Panc1 (cell line): Measurements from ENCODE around the gene CTAGE1.

Source experiments
- CTCF ChIP-seq: fragments of 450-650 bp; IDR thresholded peaks from 2 replicates; pipeline ENCODE4 v1.5.1; 2017; ENCODE audit warnings: mild to moderate bottlenecking
- SIN3A ChIP-seq: IDR thresholded peaks from 2 replicates; pipeline ENCODE4 v1.6.1; 2012; ENCODE audit warnings: low read depth, mild to moderate bottlenecking, low read length, moderate library complexity, borderline replicate concordance; ENCODE audit not compliant: insufficient read depth
- TF ChIP-seq, protein P1 (sequence below), 2 experiments: IDR thresholded peaks; 2 replicates each; pipeline ENCODE4 v1.6.1; 2011 to 2012; ENCODE audit warnings: low read depth in 2 of 2, control low read depth in 1 of 2, low read length in 1 of 2, mild to moderate bottlenecking in 1 of 2, moderate library complexity in 1 of 2; ENCODE audit not compliant: insufficient read depth in 1 of 2

- no peak for TF ChIP-seq CTCF
- TF ChIP-seq, protein P1, sequence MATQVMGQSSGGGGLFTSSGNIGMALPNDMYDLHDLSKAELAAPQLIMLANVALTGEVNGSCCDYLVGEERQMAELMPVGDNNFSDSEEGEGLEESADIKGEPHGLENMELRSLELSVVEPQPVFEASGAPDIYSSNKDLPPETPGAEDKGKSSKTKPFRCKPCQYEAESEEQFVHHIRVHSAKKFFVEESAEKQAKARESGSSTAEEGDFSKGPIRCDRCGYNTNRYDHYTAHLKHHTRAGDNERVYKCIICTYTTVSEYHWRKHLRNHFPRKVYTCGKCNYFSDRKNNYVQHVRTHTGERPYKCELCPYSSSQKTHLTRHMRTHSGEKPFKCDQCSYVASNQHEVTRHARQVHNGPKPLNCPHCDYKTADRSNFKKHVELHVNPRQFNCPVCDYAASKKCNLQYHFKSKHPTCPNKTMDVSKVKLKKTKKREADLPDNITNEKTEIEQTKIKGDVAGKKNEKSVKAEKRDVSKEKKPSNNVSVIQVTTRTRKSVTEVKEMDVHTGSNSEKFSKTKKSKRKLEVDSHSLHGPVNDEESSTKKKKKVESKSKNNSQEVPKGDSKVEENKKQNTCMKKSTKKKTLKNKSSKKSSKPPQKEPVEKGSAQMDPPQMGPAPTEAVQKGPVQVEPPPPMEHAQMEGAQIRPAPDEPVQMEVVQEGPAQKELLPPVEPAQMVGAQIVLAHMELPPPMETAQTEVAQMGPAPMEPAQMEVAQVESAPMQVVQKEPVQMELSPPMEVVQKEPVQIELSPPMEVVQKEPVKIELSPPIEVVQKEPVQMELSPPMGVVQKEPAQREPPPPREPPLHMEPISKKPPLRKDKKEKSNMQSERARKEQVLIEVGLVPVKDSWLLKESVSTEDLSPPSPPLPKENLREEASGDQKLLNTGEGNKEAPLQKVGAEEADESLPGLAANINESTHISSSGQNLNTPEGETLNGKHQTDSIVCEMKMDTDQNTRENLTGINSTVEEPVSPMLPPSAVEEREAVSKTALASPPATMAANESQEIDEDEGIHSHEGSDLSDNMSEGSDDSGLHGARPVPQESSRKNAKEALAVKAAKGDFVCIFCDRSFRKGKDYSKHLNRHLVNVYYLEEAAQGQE (IDR thresholded peaks at IDR 0.05; ENCODE audit: insufficient read depth in 1 of 2, low read depth in 2 of 2, low read length in 1 of 2) = no peak
- TF ChIP-seq SIN3A = no peak
These were observed 49.1 kb upstream of the CTAGE1 start for GRCh38 chr18:22466608-22467395.
